Stimulated activated CD4-positive, alpha-beta T cell treated with anti-CD3 and anti-CD28 coated beads, Interleukin-2, amount 100 ng/mL, for 48 hours (primary cell): ENCODE data around the gene OR10J1.
"Not testable (repeated sequence)": the region's sequence is repeated elsewhere in the genome, so short reads cannot be mapped to it uniquely, and the experiment has no call there.

Source experiments
- DNase-seq, 2 donors: peaks; one replicate each; pipeline ENCODE4 v3.0.0-alpha.2; 2020

The OR10J1 gene, protein sequence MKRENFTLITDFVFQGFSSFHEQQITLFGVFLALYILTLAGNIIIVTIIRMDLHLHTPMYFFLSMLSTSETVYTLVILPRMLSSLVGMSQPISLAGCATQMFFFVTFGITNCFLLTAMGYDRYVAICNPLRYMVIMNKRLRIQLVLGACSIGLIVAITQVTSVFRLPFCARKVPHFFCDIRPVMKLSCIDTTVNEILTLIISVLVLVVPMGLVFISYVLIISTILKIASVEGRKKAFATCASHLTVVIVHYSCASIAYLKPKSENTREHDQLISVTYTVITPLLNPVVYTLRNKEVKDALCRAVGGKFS

DNA sequence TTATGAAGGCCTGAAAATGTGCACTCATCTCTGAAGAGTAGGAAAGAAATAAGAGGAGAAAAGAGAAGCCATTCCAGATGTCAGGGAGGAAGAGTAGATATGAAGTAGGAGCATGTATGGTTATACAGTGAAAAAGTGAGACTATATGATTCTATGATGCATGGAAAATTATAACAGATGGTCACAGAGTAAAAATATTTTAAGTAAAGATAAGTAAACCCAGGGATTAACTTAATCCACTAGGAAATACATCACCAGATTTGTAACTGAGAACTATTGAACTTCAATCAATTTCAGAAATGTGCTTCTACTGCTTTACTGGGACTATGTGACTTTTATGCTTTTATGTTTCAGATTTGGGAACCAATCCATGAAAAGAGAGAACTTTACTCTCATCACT lies at the start of gene OR10J1:
Gene OR10J1 (plus strand): TSS at position 301 of the 400 bp plus-strand sequence. CDS start 70 bp downstream, at position 371.
- DNase-seq = no peak

DNA sequence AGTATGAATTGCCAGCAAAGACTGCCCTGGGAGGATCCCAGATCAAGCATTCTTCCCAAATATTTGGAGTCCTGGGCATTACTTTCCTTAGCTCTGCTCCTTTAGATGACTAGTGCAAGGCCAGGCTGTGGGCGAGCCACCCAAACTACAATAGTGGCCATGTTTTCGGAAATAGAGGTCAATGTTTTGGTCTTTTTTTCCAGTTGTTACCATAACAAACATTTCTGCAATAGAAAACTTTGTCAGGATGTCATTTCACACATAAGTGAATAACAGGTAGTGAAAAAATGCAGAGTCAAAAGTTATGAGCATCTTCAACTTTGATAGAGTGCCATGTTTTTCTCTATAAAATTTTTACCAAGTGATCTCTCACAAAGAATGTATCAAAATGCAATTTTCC lies 32.7 kb upstream of the OR10J1 start:
- DNase-seq = no peak

DNA sequence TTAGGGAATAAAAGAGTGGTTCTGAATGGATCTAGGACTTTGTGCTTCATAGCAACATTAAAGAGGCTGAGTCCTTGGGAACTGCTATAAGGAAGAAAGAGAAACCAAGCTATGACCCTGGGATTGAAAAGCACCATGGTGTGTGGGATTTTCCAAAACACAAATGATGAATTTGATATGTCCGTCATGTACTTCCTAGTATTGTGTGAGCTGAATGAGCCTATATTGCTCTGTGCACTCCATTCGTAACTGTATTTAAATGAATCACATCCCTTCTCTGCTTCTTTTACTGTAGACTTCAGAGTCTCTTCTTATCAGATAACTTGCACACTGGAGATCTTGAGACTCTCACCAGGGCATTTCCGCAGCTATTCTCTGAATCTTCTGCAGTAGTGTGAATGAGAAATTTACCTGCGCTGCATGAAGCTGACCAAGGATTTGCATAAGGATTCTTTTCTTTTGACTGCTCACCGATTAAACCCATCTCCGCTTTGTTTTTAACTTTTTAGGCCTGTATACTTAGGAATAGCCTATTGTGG lies 30.6 kb upstream of the OR10J1 start:
- DNase-seq = no peak

DNA sequence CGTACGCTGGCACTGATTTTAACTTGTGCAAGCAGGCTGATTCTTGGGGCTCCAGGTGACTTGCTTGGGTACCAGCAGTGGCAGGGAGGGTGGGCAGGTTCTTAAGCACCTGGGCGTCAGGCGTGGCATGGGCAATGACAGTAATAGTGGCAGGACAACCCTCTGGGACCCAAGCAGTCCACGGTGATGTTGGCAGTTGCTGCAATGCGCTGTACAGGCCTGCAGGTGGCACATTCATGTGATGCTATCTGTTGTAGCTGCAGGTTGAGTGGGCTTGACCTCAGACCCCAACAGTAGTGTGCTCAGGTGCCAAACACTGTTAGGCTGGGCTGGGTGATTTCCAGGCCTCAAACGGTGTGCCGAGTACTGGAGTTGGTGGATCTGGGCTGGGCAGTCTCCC lies 17.7 kb upstream of the OR10J1 start:
- DNase-seq = no peak

DNA sequence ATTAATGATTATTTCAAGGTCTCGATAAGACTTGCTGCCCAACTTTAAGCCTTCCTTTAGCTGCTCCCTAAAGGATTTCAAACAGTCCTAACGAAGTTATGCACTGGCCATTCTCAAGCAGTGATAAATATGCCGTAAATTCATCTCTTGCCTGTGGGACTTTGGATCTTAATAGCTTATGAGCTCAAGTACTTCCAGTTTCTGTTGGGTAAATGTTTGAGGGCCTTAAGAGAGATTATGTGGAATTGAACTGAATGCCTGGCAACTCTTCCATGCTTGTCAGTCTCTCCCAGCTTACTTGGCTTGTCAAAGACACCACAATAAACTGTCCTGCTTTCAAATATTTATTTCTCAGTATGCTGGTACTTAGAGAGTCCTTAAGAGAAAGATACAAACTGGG lies 11.0 kb upstream of the OR10J1 start:
- DNase-seq = no peak

DNA sequence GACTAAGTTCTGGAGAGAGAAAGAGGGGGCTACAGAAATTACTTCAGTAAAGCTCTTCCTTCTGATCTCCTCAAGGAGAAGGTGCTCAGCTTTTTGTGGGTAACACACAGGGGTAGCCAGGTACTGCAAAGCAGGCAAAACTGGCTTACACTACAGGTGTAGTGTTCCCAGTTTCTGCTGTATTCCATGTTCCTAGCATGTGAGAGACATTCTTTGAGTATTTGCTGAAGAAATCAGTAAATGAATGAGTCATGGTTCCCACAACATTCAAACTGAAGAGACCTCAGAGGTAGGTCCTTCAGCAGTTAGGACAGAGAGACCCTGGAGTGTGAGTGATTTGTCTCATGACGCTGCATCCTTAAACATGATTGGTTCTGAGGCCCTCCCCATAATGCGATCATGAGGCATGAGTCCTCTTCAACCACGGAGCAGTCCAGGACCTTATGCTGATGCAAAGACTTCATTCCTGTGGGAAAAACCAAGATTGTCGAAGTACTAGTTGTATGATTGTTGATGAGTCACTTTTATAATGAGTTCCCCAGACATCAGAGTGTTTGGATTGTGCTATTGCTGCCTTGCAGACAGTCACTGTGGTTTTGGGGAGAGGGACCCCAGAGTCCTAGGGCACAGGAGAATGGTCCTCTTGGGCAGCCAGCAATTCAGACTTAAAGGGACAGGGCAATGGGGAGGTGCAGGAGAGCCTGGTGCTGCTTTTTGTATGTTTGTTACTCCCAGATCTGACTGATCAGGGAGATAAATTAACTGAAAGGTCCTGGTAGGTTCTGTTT lies 10.3 kb upstream of the OR10J1 start:
- DNase-seq = no peak

DNA sequence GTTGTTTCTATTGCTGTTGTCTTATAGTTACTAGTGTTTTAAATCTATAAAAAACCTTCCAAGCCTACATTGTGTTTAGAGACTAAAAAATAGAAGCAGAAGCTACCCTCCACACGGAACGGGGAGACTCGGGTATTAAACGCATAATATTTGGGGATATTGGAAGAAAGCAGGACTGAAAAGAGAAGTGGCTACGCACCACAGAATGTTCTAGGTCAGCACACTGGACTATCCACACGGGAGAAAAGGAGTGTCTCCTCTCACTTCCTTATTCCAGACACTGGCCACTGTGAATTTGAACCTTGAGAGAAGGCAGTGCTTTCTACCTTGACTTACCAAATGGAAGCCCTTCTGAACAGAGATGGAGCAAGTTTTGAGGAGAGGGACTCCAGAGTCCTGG lies 8.5 kb upstream of the OR10J1 start:
- no peak for DNase-seq

DNA sequence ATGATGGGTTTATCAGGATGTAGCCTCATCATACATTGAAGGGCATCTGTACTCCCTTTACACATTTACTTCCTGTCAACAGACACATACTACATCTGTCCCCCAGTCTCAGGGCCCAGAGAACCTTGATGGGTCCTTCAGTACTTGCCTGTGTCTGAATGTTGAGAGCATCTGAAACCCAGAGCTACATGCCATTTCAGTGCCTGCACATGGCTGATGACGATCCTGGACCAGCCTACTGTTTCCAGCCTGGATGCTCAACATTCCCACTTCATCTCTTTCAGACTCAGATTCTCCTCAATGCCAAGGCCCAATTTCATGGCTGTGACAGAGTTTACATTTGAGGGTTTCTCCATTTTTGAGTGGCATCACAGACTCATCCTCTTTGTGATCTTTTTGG lies 7.6 kb upstream of the OR10J1 start, which contains the start of gene OR10J4:
Gene OR10J4 (plus strand): TSS at position 301 of the 400 bp plus-strand sequence.
- DNase-seq = no peak

DNA sequence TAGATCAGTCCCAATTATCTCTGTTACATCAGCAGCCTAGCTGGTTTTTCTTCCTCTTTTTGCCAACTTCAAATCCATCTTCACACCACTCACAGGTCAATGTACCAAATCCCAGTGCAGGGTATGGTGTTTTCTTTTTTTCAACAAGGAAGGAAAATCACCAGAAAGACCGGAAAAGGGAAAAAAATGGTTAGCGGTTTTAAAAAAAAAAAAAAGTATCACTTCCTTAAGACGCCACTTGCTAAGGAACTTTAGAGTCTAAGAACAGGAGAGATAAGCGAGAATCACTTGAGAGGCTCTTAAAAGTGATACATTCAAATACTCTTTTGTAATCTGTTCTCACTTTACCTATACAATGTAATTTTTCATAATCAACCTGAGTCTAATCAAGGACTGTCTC lies 3.1 kb upstream of the OR10J1 start:
- DNase-seq = no peak

DNA sequence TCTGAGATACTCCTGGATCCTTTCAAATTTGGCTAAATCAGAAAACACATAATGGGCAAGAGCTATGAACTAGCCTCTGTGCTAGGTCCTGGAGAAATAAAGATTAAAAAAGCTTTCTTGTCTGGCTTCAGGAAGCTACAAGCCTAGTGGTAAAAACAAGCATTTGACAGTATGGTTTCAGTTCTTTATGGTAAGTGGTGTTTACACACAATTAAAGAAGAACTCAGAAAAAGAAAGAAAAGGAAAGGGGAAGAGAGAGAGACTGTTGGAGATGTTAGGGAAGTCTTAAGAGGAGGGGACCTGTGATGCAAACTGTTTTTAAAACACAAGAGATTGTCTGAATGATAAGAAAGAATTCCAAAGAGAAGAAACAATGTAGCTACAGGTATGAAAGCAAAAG lies 1.8 kb downstream of the OR10J1 start:
- no peak for DNase-seq

DNA sequence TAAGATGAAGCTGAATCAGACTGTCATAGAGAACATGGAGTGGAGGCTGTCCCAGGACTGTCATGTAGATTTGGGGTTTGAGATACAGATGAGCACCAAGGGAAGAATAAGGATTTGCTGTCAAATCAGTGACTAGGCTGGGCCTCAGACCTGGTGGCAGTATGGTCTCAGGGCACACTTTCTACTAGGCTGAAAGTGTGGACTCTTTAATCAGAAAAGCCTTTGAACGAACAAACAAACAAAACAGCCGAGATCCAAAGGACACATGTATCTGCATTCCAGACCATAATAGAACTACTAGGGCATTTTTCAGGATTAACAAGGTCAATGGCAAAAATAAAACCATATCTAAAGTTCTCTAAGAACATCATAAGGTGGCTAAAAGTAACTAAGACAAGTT lies 2.9 kb downstream of the OR10J1 start:
- DNase-seq = no peak

DNA sequence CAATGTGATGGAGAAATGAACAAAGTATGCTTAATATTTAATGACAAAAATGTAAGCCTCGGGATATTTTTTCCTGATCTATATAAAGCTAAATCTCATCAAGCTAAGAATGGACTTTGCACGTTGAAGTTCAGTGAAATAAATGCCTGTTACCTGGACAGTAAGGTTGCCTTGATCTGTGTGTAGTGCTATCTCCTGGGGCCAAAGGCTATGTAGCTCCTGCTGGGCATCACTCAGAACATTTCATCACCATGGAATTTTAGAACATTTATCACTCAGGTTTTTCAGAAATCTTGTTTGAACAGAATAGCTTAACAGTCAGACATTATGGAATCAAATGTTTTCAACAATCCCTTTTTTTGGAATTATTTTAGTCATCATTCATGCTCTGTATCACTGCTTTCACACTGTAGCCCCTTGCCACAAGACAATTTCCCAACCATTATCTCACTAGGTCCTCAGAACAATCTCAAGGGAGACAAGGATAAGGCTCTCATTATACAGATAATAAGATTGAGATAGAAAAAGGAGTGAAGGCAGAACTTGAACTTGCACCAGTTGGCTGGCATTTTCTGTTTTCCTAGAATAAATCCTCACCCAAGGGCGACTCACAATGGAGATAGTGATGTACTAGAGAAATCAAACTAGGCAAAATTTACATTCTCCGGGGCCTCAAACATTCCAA lies 3.7 kb downstream of the OR10J1 start:
- no peak for DNase-seq

DNA sequence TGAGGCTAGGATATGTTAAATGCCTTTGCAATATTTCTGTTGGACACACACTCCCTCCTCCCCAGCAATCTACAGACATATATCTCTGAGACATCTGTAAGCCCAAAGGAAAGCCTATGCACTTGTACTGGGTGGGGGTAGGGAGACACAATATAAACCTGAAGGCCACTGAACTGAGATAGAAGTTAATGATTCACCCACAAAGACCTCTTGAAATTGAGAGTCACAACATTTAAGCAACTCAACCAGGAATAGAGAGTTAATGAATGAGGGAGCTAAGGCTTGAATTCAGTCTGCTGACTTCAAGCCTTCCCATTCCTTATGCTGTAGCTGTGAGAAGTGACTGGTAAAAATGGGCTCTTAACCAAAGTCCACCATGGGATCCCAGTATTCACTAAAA lies 5.0 kb downstream of the OR10J1 start:
- DNase-seq = no peak

DNA sequence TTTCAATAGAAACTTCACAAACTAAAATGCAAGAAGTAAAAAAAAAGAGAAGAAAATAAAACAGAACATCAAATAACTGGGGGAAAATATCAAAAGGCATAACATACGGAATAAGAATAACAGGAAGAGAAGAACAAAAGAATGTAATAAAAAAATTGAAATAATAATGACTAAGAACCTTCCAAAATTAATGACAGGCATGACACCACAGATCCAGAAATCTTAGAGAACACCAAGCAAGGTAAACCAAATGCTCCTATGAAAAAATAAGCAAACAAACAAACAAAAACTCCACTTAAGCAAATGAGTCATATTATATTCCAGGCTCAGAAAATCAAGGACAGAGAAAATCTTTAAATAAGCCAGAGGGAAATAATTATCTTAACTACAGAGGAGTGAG lies 8.7 kb downstream of the OR10J1 start:
- DNase-seq = no peak

DNA sequence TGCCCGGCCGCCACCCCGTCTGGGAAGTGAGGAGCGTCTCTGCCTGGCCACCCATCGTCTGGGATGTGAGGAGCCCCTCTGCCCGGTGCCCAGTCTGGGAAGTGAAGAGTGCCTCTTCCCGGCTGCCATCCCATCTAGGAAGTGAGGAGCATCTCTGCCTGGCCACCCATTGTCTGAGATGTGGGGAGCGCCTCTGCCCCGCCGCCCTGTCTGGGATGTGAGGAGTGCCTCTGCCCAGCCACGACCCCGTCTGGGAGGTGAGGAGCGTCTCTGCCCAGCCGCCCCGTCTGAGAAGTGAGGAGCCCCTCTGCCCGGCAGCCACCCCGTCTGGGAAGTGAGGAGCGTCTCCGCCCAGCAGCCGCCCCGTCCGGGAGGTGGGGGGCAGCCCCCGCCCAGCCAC lies 10.1 kb downstream of the OR10J1 start:
- not testable (repeated sequence) for DNase-seq

DNA sequence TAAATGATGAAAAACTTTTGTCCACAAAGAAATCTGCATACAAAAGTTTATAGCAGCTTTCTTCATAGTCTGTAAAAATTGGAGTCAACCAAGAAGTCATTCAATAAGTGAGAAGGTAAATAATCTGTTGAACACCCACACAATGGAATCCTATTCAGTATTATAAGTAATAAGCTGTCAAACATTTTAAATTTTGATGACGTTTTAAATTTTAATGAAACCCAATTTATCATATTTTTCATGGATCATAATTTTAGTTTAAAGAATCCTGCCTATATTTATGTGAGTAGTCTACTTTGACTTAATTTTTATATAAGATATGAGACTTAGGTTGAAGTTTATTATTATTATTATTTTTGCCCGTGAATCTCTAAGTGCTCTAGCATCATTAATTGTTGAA lies 20.0 kb downstream of the OR10J1 start:
- DNase-seq = no peak

DNA sequence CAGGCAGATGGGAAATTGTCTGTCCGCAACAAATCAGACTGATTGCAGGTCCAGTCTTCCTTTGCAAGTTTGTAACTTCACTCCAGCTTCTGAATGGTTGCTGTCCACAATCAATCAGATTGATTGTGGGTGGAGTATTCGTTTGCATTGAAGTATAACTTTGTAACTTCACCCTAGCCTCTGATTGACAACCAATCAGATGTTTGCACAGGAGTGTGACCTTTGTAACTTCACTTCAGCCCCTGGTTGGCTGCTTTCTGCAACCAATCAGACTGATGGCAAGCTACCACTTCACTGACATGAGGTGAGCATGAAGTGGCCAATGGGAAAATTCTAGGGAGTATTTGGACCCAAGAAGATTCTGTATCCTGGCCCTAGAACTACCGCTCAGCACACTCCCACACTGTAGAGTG lies 25.7 kb downstream of the OR10J1 start:
- DNase-seq = no peak

DNA sequence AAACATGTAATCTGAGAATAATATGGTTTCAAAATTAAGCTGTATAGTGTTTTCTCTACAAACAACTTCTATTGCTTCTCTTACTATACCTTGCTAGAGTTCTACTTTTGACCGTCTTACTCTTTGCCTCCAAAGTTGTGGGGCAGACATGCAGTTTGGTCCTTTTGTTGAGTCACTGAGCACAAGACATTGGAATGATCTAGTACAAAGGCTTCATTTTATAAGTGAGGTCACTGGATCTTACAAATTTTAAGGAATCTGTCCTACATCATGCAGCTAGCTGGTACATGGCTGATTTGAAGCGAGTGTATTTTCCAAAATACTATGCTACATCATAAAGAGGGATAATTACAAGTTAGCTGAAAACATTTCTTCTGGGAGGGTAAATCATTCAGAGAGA lies 28.8 kb downstream of the OR10J1 start:
- DNase-seq = no peak

DNA sequence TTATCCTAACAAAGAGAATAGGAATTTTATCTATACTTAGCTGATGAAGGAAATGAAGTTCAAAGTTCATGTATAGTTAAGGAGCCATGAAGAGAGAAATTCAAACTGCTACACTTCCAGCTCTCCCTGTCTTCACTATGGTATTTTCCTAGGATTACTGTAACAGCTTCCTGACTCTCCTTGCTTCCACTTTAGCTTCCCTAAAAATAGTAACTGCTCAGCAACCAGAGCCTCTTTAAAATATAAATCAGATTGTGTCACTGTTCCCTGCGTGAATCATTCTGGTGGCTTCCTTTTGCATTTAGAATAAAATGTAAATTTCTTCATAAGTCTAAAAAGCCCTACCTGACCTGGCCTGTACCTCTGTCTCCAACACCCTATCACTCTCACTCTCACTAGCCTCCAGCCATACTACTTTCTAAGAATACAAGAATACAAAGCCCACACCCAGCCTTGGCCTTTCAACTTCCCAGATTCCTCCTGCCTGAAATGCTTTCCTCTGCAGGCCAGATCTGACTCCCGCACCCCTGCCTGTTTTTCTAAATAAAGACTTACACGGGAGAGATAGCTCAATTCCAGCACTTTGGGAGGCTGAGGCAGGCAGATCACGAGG lies 30.5 kb downstream of the OR10J1 start:
- no peak for DNase-seq

DNA sequence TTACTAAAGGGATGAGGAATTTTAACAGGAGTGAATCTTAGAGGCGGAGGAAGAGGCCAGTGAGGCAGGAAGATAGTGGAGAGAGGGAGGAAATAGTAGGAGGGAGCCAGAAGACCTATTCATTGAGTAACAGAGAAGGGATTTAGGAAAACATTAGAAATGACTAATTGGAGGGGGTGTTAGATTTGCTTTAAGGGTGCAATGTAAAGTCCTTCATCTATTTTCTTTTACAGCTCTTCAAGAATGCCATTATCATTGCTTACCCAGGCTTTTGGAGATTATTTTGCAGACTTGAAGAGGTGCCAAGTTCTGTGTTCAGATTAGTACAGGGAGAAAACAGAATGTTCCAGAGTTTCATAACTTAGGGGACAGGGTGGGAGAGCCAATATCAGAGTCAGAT lies 33.8 kb downstream of the OR10J1 start:
- DNase-seq = no peak

DNA sequence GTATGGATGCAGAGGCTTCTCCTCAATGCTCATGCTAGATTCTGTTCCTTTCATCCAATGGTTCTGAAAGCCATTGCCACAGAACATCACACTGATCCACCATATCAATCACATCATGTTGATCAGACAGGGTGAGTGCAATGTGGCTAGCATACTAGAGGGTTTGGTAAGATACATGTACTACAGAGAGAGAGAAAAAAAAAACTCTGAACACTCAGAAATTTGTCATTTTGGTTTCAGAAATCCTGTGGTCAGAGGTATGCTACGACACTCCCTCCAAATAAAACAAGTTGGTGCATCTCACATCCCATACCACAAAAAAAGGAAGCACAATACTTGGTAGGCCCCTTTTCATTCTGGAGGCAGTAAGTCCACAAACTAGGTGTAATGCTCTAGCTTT lies 35.4 kb downstream of the OR10J1 start:
- DNase-seq = no peak

DNA sequence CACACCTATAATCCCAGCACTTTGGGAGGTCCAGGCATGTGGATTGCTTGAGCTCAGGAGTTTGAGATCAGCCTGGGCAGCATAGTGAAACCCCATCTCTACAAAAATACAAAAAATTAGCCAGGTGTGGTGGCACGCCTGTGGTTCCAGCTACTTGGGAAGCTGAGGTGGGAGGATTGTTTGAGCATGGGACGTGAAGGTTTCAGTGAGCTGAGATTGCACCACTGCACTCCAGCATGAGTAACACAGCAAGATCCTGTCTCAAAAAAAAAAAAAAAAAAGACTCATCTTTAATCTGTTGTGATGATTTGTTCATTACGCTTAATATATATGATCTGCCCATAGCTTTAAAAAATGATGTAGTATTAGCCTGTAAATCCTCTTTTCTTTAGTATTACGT lies 44.0 kb downstream of the OR10J1 start:
- no peak for DNase-seq
